GM23338 (cell line): ENCODE data around the gene COQ8B.

ENCODE experiments used
- EZH2 ChIP-seq: fragments of 200-600 bp; sonication (generic); IDR thresholded peaks from one replicate; pipeline ENCODE4 v1.8.0; 2017; ENCODE audit warnings: antibody characterized with exemption, mild to moderate bottlenecking, low read depth; ENCODE audit not compliant: unreplicated experiment
- JUNB ChIP-seq: IDR thresholded peaks from one replicate; pipeline ENCODE4 v1.6.1; 2016; ENCODE audit warnings: antibody characterized with exemption; ENCODE audit not compliant: unreplicated experiment
- POLR2AphosphoS5 ChIP-seq: IDR thresholded peaks from 2 replicates; pipeline ENCODE4 v1.6.1; 2016; ENCODE audit warnings: antibody characterized with exemption, low read depth
- TF ChIP-seq, protein P1 (sequence below), 2 experiments: fragments of 200-600 bp in 1 of 2; sonication (generic) in 1 of 2; conservative IDR thresholded peaks; 2 replicates each; pipeline versions ENCODE4 v1.5.1 to v1.6.1; 2016 to 2017; ENCODE audit warnings: antibody characterized with exemption in 2 of 2, low read depth in 2 of 2, mild to moderate bottlenecking in 2 of 2, moderate library complexity in 1 of 2

DNA sequence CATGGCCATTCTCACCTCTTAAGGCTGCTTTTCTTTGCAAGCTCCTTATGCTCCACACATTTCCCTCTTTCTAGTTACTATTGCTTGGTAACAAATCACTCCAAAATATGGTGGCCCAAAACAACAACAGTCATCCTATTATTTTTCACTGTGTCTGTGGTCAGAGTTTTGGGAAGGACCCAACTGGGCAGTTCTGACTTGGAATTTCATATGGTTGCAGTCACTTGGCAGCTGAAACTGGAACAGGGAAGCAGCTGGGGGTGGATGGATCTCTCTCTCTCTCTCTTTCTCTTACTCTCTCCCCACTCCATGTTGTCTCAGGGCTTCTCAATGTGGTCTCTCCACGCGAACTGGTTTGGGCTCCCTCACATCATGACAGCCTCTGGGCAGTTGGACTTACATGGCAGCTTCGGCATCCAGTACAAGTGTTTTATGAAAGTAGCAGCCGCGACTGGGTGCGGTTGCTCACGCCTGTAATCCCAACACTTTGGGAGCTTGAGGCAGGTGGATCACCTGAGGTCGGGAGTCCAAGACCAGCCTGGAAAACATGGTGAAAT, 65.9 kb downstream of the COQ8B start:
- no peak for TF ChIP-seq EZH2
- TF ChIP-seq, protein P1, sequence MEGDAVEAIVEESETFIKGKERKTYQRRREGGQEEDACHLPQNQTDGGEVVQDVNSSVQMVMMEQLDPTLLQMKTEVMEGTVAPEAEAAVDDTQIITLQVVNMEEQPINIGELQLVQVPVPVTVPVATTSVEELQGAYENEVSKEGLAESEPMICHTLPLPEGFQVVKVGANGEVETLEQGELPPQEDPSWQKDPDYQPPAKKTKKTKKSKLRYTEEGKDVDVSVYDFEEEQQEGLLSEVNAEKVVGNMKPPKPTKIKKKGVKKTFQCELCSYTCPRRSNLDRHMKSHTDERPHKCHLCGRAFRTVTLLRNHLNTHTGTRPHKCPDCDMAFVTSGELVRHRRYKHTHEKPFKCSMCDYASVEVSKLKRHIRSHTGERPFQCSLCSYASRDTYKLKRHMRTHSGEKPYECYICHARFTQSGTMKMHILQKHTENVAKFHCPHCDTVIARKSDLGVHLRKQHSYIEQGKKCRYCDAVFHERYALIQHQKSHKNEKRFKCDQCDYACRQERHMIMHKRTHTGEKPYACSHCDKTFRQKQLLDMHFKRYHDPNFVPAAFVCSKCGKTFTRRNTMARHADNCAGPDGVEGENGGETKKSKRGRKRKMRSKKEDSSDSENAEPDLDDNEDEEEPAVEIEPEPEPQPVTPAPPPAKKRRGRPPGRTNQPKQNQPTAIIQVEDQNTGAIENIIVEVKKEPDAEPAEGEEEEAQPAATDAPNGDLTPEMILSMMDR (conservative IDR thresholded peaks at IDR 0.05; ENCODE audit: low read depth in 2 of 2): no peak
- no peak for TF ChIP-seq POLR2AphosphoS5
- TF ChIP-seq JUNB: no peak
